ENCODE measurements around the gene DHRS13.

- TF ChIP-seq CTCF (IDR thresholded peaks at IDR 0.05; ENCODE audit: low read length), result no peak
- no peak for TF ChIP-seq EZH2 (IDR thresholded peaks at IDR 0.05; ENCODE audit: borderline replicate concordance, low read length)
These were observed 40.0 kb upstream of the DHRS13 start for GRCh38 chr17:28942925-28943324.
